ENCODE measurements around the gene C4orf50.

DNA sequence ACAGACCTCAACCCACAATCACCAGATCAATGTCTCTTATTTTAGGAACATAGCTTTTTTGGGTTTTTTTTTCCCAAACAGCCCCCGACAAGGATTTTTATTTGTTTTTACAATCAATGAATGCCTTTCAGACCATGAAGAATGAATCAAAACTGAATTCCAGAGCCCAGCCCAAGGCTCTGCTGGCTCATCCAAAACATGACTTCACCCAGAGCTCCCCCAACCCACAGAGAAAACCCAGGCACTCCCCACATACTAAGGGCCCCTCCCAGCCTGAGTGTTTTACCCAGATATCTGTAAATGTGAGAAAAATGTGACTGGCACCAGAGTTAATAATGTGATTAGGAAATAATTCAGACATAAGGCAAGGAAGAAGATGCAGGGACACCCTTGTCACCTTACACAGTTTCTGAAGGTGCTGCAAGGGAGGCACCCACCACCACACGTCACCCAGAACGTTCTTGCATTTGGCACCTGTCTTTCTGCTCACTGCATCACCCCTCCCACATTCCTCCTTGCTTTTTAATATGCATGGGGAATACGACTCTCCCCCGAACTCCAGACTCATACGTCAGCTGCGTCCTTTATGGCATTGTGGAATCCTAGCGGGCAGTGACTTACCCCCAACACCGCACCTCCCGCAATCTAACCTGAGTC is 47.8 kb upstream of the C4orf50 start:
- TF ChIP-seq, protein P1, sequence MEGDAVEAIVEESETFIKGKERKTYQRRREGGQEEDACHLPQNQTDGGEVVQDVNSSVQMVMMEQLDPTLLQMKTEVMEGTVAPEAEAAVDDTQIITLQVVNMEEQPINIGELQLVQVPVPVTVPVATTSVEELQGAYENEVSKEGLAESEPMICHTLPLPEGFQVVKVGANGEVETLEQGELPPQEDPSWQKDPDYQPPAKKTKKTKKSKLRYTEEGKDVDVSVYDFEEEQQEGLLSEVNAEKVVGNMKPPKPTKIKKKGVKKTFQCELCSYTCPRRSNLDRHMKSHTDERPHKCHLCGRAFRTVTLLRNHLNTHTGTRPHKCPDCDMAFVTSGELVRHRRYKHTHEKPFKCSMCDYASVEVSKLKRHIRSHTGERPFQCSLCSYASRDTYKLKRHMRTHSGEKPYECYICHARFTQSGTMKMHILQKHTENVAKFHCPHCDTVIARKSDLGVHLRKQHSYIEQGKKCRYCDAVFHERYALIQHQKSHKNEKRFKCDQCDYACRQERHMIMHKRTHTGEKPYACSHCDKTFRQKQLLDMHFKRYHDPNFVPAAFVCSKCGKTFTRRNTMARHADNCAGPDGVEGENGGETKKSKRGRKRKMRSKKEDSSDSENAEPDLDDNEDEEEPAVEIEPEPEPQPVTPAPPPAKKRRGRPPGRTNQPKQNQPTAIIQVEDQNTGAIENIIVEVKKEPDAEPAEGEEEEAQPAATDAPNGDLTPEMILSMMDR (IDR thresholded peaks at IDR 0.05; ENCODE audit: poor library complexity, severe bottlenecking): no peak
- no peak for TF ChIP-seq EP300 (conservative IDR thresholded peaks at IDR 0.05; ENCODE audit: poor library complexity, severe bottlenecking)
- TF ChIP-seq POLR2AphosphoS5 (IDR thresholded peaks at IDR 0.05): no peak
- no peak for TF ChIP-seq EZH2 (IDR thresholded peaks at IDR 0.05; ENCODE audit: borderline replicate concordance, insufficient read depth, low read length, poor library complexity, severe bottlenecking)
- no peak for TF ChIP-seq TAF1 (IDR thresholded peaks at IDR 0.05; ENCODE audit: low read depth)
- no peak for TF ChIP-seq MXI1 (conservative IDR thresholded peaks at IDR 0.05; ENCODE audit: poor library complexity, severe bottlenecking)
- TF ChIP-seq, protein P2, sequence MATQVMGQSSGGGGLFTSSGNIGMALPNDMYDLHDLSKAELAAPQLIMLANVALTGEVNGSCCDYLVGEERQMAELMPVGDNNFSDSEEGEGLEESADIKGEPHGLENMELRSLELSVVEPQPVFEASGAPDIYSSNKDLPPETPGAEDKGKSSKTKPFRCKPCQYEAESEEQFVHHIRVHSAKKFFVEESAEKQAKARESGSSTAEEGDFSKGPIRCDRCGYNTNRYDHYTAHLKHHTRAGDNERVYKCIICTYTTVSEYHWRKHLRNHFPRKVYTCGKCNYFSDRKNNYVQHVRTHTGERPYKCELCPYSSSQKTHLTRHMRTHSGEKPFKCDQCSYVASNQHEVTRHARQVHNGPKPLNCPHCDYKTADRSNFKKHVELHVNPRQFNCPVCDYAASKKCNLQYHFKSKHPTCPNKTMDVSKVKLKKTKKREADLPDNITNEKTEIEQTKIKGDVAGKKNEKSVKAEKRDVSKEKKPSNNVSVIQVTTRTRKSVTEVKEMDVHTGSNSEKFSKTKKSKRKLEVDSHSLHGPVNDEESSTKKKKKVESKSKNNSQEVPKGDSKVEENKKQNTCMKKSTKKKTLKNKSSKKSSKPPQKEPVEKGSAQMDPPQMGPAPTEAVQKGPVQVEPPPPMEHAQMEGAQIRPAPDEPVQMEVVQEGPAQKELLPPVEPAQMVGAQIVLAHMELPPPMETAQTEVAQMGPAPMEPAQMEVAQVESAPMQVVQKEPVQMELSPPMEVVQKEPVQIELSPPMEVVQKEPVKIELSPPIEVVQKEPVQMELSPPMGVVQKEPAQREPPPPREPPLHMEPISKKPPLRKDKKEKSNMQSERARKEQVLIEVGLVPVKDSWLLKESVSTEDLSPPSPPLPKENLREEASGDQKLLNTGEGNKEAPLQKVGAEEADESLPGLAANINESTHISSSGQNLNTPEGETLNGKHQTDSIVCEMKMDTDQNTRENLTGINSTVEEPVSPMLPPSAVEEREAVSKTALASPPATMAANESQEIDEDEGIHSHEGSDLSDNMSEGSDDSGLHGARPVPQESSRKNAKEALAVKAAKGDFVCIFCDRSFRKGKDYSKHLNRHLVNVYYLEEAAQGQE (IDR thresholded peaks at IDR 0.05; ENCODE audit: borderline replicate concordance): no peak
- no peak for TF ChIP-seq RAD21 (conservative IDR thresholded peaks at IDR 0.05)
